ENCODE measurements around the gene ABHD2. TPM values are rescaled to one million over a fixed set of nuclear protein-coding genes. Genes with fewer than 3 reads are reported as not detected.
A peak's percentile ranks its signal among the peaks of the same experiment; 100 is the strongest.

Gene ABHD2
- total and polyA plus RNA-seq, 2 experiments from 2014 or later = 5.2 to 15.2 TPM

GRCh38 chr15:89139613-89140499 is 51.6 kb downstream of the ABHD2 start:
- Mint-ChIP-seq H3K4me1 (peaks cover 17% of the 10 kb centered on the region), H3K27me3 (ENCODE audit: insufficient read depth, low read depth, poor library complexity) (peaks cover 6% of the 10 kb centered on the region), H3K36me3 (ENCODE audit: low read depth) (no peaks in the 10 kb centered on the region), H3K9me3 (no peaks in the 10 kb centered on the region), H3K4me3 (no peak overlapping the region), H3K27ac (peak overlapping the region; percentile 76)
- Histone ChIP-seq H3F3A (replicated peaks; ENCODE audit: low read depth) (no peaks in the 10 kb centered on the region), H3K4me3 (no peak overlapping the region), H3K79me2 (replicated peaks; ENCODE audit: insufficient read depth) (no peaks in the 10 kb centered on the region), H3K27ac (ENCODE audit: low read depth) (peak overlapping the region; percentile 78; the same call in 1 of the 2 replicates), H3K4me2 (no peak overlapping the region), H3K36me3 (ENCODE audit: insufficient read depth) (no peaks in the 10 kb centered on the region), H4K20me1 (replicated peaks; ENCODE audit: insufficient read depth) (no peaks in the 10 kb centered on the region), H3K27me3 (ENCODE audit: insufficient read depth) (no peaks in the 10 kb centered on the region), H3K9me2 (ENCODE audit: insufficient read depth) (no peaks in the 10 kb centered on the region), H2AFZ (no peak overlapping the region), H3K4me1 (ENCODE audit: insufficient read depth) (peaks cover 5% of the 10 kb centered on the region; the same call in 1 of the 2 replicates)
- DNase-seq (ENCODE audit: low spot score) (peak; percentile 18), ATAC-seq (peak; percentile 77)
- no peak for TF ChIP-seq ZNF114 (CRISPR knock-in tag; IDR thresholded peaks at IDR 0.05)
- TF ChIP-seq CTCF (conservative IDR thresholded peaks at IDR 0.05; ENCODE audit: low read depth in 2 of 2) = peak; percentile 27 to 49; a peak in 3 of 4 replicates

- Mint-ChIP-seq H3K27ac (peak overlapping the region; percentile 32; the same call in 1 of the 2 replicates), H3K4me1 (peaks cover 17% of the 10 kb centered on the region), H3K27me3 (ENCODE audit: insufficient read depth, low read depth, poor library complexity) (peaks cover 6% of the 10 kb centered on the region), H3K9me3 (no peaks in the 10 kb centered on the region), H3K36me3 (ENCODE audit: low read depth) (no peaks in the 10 kb centered on the region), H3K4me3 (no peak overlapping the region)
- H3K9me2 ChIP-seq (ENCODE audit: insufficient read depth) = no peaks in the 10 kb centered on the region
- no peak overlapping the region for H2AFZ ChIP-seq
- H3K4me2 ChIP-seq = no peak overlapping the region
- H3K79me2 ChIP-seq (replicated peaks; ENCODE audit: insufficient read depth) = no peaks in the 10 kb centered on the region
- H3K27me3 ChIP-seq (ENCODE audit: insufficient read depth) = no peaks in the 10 kb centered on the region
- H3K27ac ChIP-seq (ENCODE audit: low read depth) = no peak overlapping the region
- ATAC-seq (no peak), DNase-seq (ENCODE audit: low spot score) (no peak)
- H4K20me1 ChIP-seq (replicated peaks; ENCODE audit: insufficient read depth) = no peaks in the 10 kb centered on the region
- no peaks in the 10 kb centered on the region for H3F3A ChIP-seq (replicated peaks; ENCODE audit: low read depth)
- no peak overlapping the region for H3K4me3 ChIP-seq
- H3K36me3 ChIP-seq (ENCODE audit: insufficient read depth) = no peaks in the 10 kb centered on the region
- peaks cover 5% of the 10 kb centered on the region; the same call in 1 of the 2 replicates for H3K4me1 ChIP-seq (ENCODE audit: insufficient read depth)
- TF ChIP-seq NANOG (IDR thresholded peaks at IDR 0.05; ENCODE audit: borderline replicate concordance) (no peak), ZNF462 (CRISPR knock-in tag; IDR thresholded peaks at IDR 0.05) (no peak), POLR2AphosphoS5 (IDR thresholded peaks at IDR 0.05; ENCODE audit: low read depth) (no peak), ZNF331 (CRISPR knock-in tag; IDR thresholded peaks at IDR 0.05; ENCODE audit: low read depth) (no peak), ZNF114 (CRISPR knock-in tag; IDR thresholded peaks at IDR 0.05) (no peak), CREB1 (CRISPR knock-in tag; IDR thresholded peaks at IDR 0.05; ENCODE audit: low read depth) (no peak), REST (IDR thresholded peaks at IDR 0.05; ENCODE audit: unreplicated experiment) (no peak)
Observed at GRCh38 chr15:89140595-89140994, 52.3 kb downstream of the ABHD2 start.

Measured in GM23338 (cell line).